DND-41 (cell line): ENCODE measurements around the gene LTBP1.

Source experiments
- CTCF ChIP-seq: IDR thresholded peaks from 2 replicates; pipeline ENCODE4 v1.5.1; 2012; ENCODE audit warnings: borderline replicate concordance, low read length, moderate library complexity, mild to moderate bottlenecking; ENCODE audit not compliant: poor library complexity, severe bottlenecking; ENCODE audit errors: extremely low read depth
- EZH2 ChIP-seq: IDR thresholded peaks from 3 replicates; pipeline ENCODE4 v1.6.1; 2012; ENCODE audit warnings: borderline replicate concordance, low read depth, mild to moderate bottlenecking, moderate library complexity, low read length, inconsistent platforms; ENCODE audit not compliant: severe bottlenecking

DNA sequence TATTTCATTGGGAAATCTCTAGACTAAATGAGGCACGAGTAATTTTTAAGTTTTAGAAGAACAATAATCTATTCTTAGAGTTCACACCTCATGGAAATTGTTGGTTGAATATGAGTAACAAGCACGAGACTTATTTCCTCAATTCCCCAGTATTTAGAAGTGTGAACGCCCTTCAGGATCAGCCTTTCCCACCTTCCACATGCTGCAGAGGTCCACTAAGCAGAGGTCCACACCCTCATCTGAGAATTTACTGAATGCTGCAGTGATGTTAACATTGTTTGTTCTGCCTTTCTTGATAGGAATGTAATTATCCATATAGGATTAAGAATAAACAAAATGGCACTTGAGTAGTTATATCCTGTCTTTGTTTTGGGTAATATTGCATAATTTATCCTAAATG is 41.8 kb downstream of the LTBP1 start:
- TF ChIP-seq CTCF (no peak), EZH2 (no peak)
